Heart right ventricle (tissue), 16 donors: ENCODE measurements around the gene PHACTR2. TPM values are rescaled to one million over a fixed set of nuclear protein-coding genes. Genes with fewer than 3 reads are reported as not detected.
A peak's percentile ranks its signal among the peaks of the same experiment; 100 is the strongest.

Source experiments
- ATAC-seq, 8 donors: fragments of 200-7000 bp; cut with Tn5 transposase; one replicate each; pipeline ENCODE4 v1.9.1; 2020; ENCODE audit warnings: mild to moderate bottlenecking in 8 of 8, moderate library complexity in 8 of 8, moderate number of reproducible peaks in 1 of 8
- DNase-seq, 2 donors: peaks; one replicate each; pipeline ENCODE4 v3.0.0-alpha.2; 2020
- H3K27ac ChIP-seq, 10 donors: fragments of 200-600 bp; sonication (generic) in 2 of 10; one replicate each; pipeline versions ENCODE4 v1.5.0 to v1.8.0; 2020 to 2022; ENCODE audit warnings: mild to moderate bottlenecking in 3 of 10
- H3K27me3 ChIP-seq, 7 donors: fragments of 200-600 bp; one replicate each; pipeline ENCODE4 v1.8.0; 2021 to 2022; ENCODE audit warnings: mild to moderate bottlenecking in 2 of 7
- H3K36me3 ChIP-seq, 9 donors: fragments of 200-600 bp; sonication (generic) in 1 of 9; one replicate each; pipeline versions ENCODE4 v1.5.0 to v1.8.0; 2020 to 2022; ENCODE audit warnings: mild to moderate bottlenecking in 2 of 9
- H3K4me1 ChIP-seq, 9 donors: fragments of 200-600 bp; sonication (generic) in 1 of 9; one replicate each; pipeline versions ENCODE4 v1.5.0 to v1.8.0; 2020 to 2022; ENCODE audit warnings: mild to moderate bottlenecking in 4 of 9
- H3K4me3 ChIP-seq, 10 donors: fragments of 200-600 bp; sonication (generic) in 2 of 10; one replicate each; pipeline versions ENCODE4 v1.5.0 to v1.8.0; 2020 to 2022; ENCODE audit warnings: mild to moderate bottlenecking in 7 of 10, moderate library complexity in 2 of 10
- H3K9me3 ChIP-seq, 11 donors: fragments of 200-600 bp in 10 of 11; sonication (generic) in 2 of 11; one replicate each; pipeline versions ENCODE4 v1.5.0 to v1.8.0; 2013 to 2022; ENCODE audit warnings: mild to moderate bottlenecking in 2 of 11, control low read depth in 1 of 11, moderate library complexity in 1 of 11
- CTCF ChIP-seq, 9 donors: fragments of 200-600 bp; sonication (generic) in 2 of 9; IDR thresholded peaks; one replicate each; pipeline versions ENCODE4 v1.5.0 to v1.8.0; 2021 to 2022; ENCODE audit warnings: antibody characterized with exemption in 9 of 9, mild to moderate bottlenecking in 5 of 9, moderate library complexity in 1 of 9
- WGBS, 2 donors: extraction: QIAGEN DNeasy Blood & Tissue Kit; methylation state at CpG; one replicate each; pipeline ENCODE4 v1.1.7; 2013; ENCODE audit warnings: inconsistent platforms in 1 of 2; 5-methylcytosine and 5-hydroxymethylcytosine counted together
- intact Hi-C, 10 donors: fragments of 100-400 bp; cut with DNase I; formaldehyde crosslinking; loops; one replicate each; pipeline versions ENCODE4 v1.11.1 to v1.14.2; 2022
- polyA plus RNA-seq, 2 donors: library from polyadenylated mRNA; stranded (reverse); fragments of 200-250 nt; gene quantifications; one replicate each; pipeline ENCODE4 v1.2.3, GENCODE V29; 2013
- total RNA-seq, 10 donors: library from RNA; stranded (reverse); fragmentation: NEBNext Ultra II Directional in 3 of 10; extraction: Animal tissue kit (Norgen Biotek cat#: 25700) in 3 of 10; gene quantifications; one replicate each; pipeline versions ENCODE4 v1.2.1 to v1.2.4, GENCODE V29; 2021 to 2023
- donor health status: Arrhythmogenic right ventricular cardiomyopathy.
- donor health status: ischemic (EF 13 %, LVEDD 7.1; RV severe dilation, severe dysfunction).
- donor health status: healthy with polysubstance abuse.
- donor health status: DM: no; HTN: yes; CAD: no.
- donor health status: DM: no; HTN: no; CAD: no.
- donor health status: ischemic (EF 25% LVEDD 6.9; RV normal size, moderate dysfunction).
- donor health status: ischemic (EF 25% LVEDD 5.7; RV mildly dilated, moderate dysfunction).
- donor health status: healthy.
- donor health status: DM: yes; HTN: yes; CAD: no.
- donor health status: Ischemic cardiomyopathy.
- donor health status: ischemic (EF 35%, LVEDD 5.7; RV mildly dilated, moderate dysfunction).
- donor health status: nonischemic (EF 11% LVEDD 7.7; RV severe dilation, severe dysfunction).
- donor health status: DM: yes; HTN: yes; CAD: no.
- donor health status: PGD.
- donor health status: ischemic (EF 29% LVEDD 5.4; RV normal size, mild dysfunction).
- donor health status: nonischemic (EF 23%, LVEDD 6.1; RV moderate dilation, normal function).

PHACTR2 gene
- total and polyA plus RNA-seq, 12 donors, result 6.5 to 96.3 (median 70.2) TPM

GRCh38 chr6:143682805-143683204 is 5.0 kb downstream of the PHACTR2 start:
- 97% methylated on average over 3 of the region's 3 CpGs for WGBS, 2 donors
- DNase-seq, result no peak
- Histone ChIP-seq H3K4me3 (no peak overlapping the region), H3K36me3 (no peaks in the 10 kb centered on the region), H3K9me3 (peaks cover 0 to 19% (median 11%) of the 10 kb centered on the region in 11 donors), H3K27ac (peak overlapping the region in 1 of 10 donors; percentile 99), H3K4me1 (peaks cover 2 to 65% (median 23%) of the 10 kb centered on the region in 9 donors), H3K27me3 (no peaks in the 10 kb centered on the region)
- intact Hi-C loops, result loop anchor here in 2 of 10 donors (5.0 to 10.0 kb wide), 2 partner anchors 49 to 162 kb away; partner anchors contain the start of gene LTV1 (in 1 of the 2)
- ATAC-seq, result no peak
- TF ChIP-seq CTCF (IDR thresholded peaks at IDR 0.05), result no peak

- DNase-seq (no peak), ATAC-seq (peak in 1 of 8 donors; percentile 21)
- no peaks in the 10 kb centered on the region for H3K27me3 ChIP-seq
- no peak for TF ChIP-seq CTCF (IDR thresholded peaks at IDR 0.05)
- no peak overlapping the region for H3K4me3 ChIP-seq
- H3K36me3 ChIP-seq, result peaks cover 0 to 4% (median 0%) of the 10 kb centered on the region in 9 donors
- 28% methylated on average over 1 of the region's 1 CpG for WGBS, 2 donors
- peaks cover 3 to 80% (median 40%) of the 10 kb centered on the region in 9 donors for H3K4me1 ChIP-seq
- H3K9me3 ChIP-seq, result peaks cover 0 to 19% (median 11%) of the 10 kb centered on the region in 11 donors
- intact Hi-C loops, result loop anchor here in 2 of 10 donors (5.0 to 10.0 kb wide), 2 partner anchors 48 to 160 kb away; partner anchors contain the start of gene LTV1 (in 1 of the 2)
- no peak overlapping the region for H3K27ac ChIP-seq
Measured at GRCh38 chr6:143684486-143684885, 6.7 kb downstream of the PHACTR2 start.

- H3K4me3 ChIP-seq, result no peak overlapping the region
- no peak overlapping the region for H3K27ac ChIP-seq
- H3K36me3 ChIP-seq, result peaks cover 0 to 4% (median 0%) of the 10 kb centered on the region in 9 donors
- 98 to 100% methylated on average over 6 of the region's 6 CpGs for WGBS, 2 donors
- DNase-seq (no peak), ATAC-seq (no peak)
- H3K9me3 ChIP-seq, result peaks cover 0 to 19% (median 11%) of the 10 kb centered on the region in 11 donors
- TF ChIP-seq CTCF (IDR thresholded peaks at IDR 0.05), result no peak
- H3K27me3 ChIP-seq, result no peaks in the 10 kb centered on the region
- intact Hi-C loops, result loop anchor here in 1 of 10 donors (10.0 kb wide), 1 partner anchor 159 kb away; the partner anchor contains the start of gene LTV1
- H3K4me1 ChIP-seq, result peaks cover 3 to 85% (median 46%) of the 10 kb centered on the region in 9 donors
Measured at GRCh38 chr6:143685653-143686052, 7.9 kb downstream of the PHACTR2 start.

DNA sequence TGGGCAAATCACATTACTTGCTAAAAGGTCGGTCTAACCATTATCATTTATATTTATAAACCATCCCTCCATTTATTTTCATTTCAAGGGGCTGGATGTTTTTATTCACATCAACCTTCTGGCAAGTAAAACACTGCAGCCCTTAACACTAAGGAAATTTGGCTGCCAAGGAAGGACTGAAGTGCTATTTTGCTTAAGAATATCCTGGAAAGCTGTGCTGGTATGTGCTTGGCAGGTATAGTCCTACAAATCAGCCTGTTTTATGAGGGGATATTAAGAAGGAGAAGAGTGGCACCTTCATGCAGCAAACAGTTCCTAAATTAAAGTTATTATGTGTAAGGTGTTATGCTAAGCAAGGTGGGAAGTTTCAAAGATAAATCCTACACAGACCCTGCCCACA is 9.8 kb downstream of the PHACTR2 start:
- Histone ChIP-seq H3K4me3 (no peak overlapping the region), H3K27me3 (no peaks in the 10 kb centered on the region), H3K9me3 (peaks cover 0 to 11% (median 7%) of the 10 kb centered on the region in 11 donors), H3K4me1 (peaks cover 3 to 90% (median 61%) of the 10 kb centered on the region in 9 donors), H3K27ac (peak overlapping the region in 6 of 10 donors; percentile 13 to 55 (median 29)), H3K36me3 (peaks cover 0 to 4% (median 0%) of the 10 kb centered on the region in 9 donors)
- TF ChIP-seq CTCF (IDR thresholded peaks at IDR 0.05), result no peak
- WGBS, 2 donors, result 32 to 39% methylated on average over 1 of the region's 1 CpG
- no peak for DNase-seq
- intact Hi-C loops, result loop anchor here in 1 of 10 donors (10.0 kb wide), 1 partner anchor 157 kb away; the partner anchor contains the start of gene LTV1
- peak in 1 of 8 donors; percentile 37 for ATAC-seq
